HG02759 (cell line): ENCODE measurements around the gene SH2D2A.

Experiments
- ATAC-seq: cut with Tn5 transposase; IDR thresholded peaks from one replicate; pipeline ENCODE4 v1.9.1; 2021; ENCODE audit warnings: mild to moderate bottlenecking, moderate library complexity; ENCODE audit not compliant: unreplicated experiment

Gene SH2D2A

DNA sequence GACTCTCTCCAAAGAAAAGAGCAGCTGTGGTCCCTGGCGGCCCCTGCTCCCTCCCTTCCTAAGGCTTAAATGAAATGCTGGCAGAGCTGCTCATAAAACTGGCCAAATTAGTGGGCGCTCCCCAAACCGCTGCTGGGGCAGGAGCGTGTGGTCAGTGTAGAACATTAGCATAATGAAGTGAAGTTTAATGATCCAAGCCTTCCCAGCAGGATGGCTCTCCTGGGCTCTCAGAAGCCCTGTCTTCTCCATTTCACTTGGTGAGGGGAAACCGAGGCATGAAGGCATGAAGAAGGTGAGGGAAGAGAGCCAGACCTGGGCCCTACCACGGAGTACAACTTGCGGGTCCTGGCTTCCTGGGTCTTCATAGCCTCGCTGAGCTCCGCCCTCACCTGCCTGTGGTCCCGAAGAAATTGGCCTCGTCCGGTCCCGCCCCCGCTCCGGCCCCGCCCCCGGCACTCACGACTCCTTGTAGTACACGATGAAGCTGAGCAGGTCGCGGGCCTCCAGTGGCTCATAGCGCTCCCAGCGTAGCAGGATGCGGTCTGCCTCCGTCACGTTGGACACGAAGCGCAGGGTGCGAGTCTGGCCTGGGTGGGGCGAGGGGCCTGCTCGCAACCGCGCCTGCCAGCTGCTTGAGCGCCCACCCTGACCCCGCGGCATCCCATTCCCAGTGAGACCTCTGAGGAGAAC lies 32.0 kb upstream of the SH2D2A start:
- no peak for ATAC-seq

DNA sequence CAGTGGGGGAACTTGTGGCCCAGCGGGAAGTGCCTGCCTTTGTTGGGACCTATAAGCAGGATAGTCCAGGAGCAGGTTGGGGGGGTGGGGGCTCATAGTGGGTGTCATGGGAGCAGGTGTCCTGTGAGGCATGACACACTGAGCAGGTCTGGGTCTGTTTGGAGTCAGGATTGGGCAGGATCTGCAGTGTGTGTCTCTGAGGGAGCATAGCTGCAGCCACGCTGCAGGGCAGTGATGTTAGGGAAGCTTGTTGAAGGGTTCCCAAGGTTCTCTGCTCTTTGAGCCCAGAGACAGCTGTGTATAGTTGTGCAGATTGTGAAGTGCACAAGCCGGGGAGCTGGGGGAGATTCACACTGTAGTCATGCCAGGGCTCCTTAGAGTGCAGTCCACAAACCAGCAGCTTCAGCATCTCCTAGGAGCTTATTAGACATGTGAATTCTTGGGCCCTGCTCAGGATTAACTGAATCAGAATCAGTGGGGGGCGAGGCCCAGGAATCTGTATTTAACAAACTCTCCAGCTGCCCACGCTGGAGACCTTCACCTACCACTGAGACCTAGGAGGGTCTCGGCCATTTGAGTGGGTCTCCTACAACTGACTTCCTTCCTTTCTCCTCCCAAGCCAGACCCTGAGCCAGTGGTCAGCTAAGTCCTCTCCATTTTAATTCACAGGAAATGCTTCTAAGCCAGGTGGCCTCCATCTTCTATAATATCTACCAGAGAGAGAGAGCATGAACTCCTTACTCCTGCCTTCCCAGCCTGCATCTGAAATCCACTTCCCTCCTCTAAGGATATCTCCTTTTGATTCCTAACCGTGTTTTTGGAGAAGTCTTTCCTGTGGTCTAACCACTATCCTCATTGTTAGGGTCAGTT lies 31.2 kb upstream of the SH2D2A start:
- no peak for ATAC-seq

DNA sequence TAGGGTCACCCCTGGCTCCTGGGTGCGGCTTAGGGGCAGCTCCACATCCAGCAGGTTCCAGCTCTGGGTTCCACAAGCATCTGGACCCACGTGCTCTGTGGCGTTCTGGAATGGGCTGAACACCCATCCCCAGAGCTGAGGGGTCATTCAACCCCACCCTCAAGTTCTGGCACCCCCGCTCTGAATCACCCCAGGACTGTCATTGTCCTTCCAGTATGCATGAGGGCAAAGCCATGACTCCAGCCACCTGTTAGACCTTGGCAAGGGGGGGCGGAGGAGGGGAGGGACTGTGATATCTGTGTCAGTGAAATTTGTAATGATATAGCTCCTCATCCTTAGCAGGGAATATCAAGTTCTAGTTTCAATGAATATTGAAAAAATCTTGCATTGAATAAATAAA lies 30.0 kb upstream of the SH2D2A start:
- no peak for ATAC-seq

DNA sequence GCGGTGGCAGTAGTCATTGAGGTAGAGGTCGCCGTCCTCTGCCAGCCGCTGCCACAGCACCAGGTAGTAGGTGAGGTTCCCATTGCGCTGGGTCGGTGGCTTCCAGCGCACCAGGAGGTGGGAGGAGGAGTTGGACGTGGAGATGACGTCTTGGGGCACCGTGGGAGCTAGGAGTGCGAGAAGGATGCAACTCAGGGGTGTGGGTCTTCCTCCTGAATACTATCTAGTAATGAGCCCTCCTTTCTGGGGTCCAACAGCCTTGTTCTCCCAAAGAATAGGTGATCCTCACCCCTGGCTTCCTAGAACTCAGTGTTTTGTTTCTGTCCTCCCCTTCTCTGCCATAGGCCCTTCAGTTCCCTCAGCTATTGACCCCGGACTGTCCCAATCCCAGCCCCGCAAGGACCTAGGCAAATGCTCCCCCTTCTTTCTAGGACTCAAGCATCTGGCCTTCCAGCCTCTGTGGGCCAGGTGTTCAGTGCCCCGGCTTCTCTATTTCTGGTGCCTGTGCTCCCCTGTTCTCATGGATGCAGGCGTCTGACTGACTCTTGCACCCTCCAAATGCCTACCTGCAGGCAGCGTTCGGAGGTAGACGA lies 29.4 kb upstream of the SH2D2A start:
- no peak for ATAC-seq

DNA sequence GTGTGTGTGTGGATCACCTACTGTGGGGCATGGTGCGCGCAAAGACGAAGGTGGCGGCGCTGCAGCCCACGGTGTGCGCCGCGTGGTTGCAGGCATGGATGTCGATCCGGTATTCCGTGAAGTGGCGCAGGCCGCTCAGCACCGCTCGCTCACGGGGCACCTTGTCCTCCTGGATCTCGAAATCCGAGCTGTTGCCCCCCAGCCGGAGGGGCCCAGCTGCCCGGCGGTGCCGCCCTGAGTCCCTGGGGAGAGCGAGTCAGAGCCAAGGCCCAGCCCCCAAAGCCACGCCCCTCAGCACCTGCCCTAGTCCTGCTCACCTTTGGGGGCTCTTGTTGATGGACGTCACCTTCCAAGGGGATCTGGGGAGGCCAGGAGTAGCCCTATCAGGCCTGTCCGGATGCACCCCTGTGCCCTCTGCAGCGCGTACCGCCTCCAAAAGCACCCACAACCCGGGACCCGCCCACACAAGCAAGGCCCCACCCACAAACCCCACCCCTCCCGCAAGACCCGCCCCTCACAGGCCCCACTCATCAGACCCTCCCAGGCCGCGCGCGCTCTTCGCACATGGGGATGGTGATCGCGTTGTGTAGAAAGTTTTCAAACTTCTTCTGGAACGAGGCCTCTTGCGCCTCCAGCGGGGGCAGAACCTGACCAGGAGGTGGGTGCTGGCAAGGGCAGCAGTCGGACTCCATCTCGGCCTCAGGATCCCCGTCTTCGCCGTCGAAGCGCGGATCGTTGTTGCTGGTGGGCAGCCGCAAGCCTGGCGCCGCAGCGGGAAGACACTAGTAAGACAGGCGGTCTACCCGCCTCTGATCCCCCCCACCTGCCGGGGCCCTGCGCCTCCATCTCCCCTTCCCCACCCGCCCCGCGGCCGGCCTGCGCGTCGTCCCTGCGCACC lies 28.7 kb upstream of the SH2D2A start:
- ATAC-seq: no peak

DNA sequence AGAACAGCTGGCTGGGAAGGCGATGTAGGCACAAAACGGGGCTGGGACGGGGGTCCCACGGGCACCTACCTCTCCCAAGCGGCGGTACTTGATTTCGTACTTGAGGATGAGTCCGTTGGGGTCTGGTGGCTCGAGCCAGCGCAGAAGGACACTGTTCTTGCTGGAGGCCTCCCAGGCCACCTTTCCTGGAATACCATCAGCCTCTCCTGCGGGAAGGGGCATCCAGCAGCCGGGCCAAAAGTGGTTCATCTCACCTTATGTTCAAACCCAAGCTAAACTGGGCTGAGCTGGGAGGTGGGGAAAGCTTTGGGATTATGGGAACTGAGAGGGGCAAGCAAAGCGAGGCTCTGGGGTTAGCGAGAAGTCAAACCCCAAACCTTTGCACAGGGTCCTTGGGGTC lies 28.0 kb upstream of the SH2D2A start:
- ATAC-seq: no peak

DNA sequence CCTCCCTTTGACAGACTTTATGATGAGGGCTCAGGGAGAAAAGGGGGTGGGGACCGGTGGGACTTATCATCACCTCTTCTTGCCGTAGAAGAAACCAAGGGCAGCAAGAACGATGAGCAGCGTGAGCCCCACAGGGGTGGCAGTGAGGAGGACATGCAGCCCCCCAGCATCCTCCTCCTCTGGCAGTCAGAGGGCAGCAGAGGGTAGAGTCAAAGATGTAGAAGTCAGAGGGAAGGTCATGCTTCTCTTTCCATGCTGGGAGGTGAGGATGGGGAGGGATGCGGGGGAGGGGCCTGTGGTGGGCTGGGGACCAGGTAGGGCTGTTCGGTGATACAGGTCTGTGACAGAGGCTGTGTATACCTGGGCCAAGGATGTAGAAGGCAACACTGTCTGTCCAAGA lies 27.5 kb upstream of the SH2D2A start:
- ATAC-seq: no peak

DNA sequence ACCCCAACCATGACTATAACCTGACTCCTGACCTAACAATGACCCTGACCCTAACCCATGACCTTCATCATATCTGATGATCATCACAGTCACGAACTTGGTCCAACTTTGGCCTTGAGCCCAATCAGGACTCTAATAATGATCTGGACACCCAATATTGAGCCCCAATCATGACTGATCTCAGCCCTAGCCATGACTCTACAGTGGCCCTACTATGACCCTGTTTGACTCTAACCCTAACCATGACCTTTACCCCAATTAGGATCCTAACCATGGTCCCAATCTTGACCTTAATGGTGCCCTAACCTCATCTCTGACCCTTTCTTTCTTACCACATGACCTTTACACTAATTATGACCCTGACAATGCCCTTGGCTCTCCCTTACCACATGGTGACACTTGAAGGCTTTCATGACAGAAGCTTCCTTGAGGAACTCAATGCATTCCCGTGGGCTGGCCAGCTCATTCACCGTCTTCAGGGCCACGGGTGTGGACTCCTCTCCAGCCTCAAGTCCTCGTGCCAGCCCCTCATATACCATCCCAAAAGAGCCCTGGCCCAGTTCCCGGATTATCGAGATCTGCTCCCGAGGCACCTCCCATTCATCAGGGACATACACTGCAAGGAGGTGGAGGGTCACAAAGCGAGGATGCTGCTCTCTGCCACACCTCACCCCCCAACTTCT lies 26.1 kb upstream of the SH2D2A start:
- no peak for ATAC-seq

DNA sequence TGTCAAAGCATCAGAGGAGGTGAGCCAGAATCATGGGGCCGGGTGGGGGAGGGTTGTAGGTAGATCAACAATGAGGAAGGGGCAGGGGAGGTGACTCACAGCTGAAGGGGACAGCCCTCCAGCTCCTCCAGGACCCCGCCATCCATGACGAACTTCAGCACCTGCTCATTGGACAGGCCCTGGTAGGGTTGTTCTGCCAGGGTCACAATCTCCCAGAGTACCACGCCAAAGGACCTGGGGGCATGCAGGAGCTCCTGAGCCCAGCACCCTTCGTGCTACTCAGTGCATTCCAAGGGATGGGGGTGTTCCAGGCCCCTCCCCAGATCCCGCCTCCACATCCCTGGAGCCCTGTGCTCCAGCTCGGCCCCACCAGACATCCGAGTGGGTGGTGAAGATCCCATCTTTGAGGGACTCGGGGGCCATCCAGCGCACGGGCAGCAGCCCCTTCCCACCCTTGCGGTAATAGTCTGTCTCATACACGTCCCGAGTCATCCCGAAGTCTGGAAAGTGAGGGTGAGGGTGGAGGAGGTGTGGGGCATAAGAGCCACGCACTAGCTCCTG lies 24.7 kb upstream of the SH2D2A start:
- ATAC-seq: no peak

DNA sequence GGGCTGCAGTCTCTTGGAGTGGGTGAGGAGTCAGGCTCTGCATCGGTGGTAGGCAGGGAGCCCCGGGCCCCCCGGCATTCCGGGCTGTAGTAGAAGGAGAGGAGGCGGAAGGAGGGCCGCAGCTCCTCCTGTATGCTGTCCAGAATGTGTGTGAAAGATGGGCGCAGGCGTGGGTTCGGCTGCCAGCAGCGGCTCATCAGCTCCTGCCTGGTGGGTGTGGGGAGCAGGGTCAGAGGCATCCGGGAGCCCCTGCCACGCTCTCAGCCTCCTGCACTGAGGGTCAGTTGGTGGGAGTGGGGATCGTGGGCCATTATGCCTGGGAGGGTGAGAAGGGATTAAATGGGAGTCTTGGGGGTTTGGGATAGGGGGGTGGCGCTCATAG lies 24.2 kb upstream of the SH2D2A start:
- ATAC-seq: no peak

DNA sequence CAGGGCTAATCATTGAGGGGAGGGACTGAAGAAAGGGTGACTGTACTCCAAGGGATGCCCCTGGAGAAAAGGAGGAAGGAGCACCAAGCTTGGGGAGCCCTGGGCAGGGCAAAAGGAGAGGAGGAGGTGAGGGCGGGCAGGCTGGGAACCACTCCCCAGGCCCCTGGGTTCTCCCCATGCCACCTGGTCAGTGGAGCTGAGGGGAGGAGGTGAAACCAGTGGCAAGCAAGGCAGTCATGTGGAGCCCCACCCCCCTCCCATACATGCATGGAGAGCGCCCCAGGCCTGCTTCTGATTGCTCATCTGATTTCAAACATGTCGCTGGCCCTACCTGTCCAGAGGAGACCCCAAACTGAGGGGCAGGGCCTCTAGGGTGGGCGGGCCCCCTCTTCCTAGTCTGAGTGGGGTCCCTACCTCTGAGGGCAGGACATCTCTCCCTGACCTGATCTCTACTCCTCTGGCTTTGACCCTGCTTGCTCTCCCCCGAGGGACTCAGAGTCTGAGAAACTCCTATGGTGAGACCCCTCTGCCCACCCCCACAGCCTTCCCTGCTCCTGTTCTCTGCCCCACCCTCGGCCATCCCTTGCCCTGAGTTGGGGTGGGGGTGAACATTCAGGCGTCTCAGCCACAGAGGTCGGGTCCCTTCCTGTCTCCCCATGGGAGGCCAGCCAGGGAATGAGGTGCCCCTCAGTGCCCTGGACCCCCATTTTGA lies 23.7 kb upstream of the SH2D2A start:
- no peak for ATAC-seq

DNA sequence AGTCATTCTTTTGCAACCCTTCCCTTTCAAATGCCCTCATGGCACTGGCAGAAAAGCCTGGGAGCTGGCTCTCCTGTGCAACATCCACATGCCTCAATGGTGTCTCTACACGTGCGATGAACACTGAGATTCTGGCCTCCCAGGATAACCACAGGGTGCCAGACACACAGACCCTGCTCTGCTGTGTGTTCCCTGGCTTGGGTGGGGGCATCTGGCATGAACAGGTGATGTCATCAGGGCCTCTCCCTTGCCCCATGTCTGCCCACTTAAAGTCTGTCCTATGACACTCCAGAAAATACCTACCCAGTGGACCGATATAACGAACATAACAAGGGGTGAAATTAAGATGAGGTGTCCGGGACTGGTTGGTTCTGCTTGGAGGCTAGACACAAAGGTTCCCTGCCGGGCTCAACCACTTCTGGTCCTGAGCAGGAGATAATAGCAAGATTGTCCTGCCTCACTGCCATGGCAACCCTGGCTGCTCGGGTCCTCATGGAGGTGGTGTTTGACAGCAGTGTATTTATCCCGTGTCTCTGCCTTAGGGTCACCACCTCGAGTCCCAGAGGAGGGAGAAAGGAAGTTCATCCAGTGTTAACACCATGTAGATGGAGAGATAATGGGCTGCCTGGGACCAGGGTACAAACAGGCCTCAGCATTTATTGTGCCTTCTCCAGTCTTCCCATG lies 22.9 kb upstream of the SH2D2A start:
- ATAC-seq: no peak

DNA sequence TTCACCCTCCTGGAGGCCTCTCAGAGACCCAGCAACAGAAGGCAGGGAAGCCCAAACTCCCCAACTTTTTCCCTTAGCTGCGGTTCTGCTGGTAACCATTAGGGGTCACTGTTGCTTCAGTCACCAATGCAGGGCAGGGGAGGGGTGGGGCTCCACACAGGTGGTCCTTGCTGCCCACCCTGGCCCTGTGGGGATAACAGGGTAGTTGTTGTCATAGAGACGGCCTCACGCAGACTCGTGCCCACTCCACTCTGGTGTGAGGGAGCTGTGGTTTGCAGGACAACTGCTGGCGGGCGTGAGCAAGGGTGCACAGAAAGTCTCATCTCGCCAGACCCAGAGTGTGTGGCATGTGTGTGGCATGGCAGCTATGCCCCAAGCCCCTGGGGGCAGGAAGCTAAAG lies 22.3 kb upstream of the SH2D2A start:
- ATAC-seq: no peak

DNA sequence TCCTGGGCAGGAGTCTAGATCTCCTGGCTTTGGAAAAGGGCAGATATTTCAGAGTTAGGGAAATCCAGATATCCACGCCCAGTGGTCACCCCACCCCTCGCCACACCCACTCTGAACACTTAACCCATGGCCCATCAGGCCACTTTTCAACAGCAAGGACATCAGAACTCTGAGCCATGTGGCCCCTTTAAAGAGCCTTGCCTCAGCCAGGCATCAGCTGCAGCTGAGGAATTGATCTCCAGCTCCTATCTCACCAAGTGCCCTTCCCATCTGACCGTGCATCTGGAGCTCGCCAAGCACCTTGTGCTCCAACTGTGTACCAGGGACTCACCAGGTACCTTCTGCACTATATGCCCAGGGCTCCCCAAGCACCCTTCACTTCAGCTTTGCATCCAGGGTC lies 20.2 kb upstream of the SH2D2A start:
- ATAC-seq: no peak

DNA sequence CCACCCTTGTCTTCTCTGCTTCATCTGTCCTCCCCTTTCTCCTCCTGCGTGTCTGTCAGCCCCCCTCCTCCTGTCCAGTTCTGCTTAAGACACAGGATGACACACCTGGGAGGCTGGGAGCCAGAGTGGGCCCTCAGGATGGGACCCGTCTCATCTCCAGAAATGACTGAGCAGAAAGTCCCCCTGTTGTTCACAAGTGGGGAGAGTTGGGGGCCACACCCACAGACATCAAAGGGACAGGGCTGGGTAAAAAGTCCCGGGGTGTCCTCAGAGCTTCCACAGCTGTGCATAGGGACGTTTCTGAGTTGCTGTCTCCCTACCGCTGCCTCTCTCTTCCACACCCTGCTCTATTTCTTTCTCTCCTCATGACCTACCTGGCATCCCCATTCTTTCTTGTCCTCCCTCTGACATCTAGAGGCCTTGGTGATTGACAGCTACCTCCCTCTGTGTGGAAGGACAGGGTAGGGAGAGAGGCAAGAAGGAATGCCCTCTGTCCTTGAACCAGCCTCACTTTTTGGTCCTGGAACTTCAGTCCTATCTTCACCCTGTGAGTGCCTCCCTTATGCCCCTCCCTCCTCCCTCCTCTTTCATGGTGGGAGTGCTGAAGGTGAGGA lies 19.5 kb upstream of the SH2D2A start:
- peak; percentile 77 for ATAC-seq

DNA sequence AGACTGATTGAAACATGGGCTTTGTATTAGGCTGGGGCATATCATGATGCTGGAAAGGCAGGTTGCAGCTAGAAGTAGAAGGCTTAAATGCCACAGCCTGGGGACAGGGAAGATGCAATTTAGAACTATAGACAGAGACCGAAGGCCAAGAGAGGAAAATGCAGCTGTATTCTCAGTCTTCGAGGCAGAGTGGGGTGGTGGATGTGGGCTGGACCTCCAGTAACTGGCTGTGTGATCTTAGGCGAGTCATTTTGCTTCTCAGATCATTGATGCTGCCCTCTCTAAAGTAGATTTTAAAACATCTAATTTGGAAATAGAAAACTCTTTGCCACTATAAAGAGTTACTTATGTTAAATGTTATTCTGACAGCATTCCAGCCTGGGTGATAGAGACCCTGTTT lies 17.7 kb upstream of the SH2D2A start:
- no peak for ATAC-seq

DNA sequence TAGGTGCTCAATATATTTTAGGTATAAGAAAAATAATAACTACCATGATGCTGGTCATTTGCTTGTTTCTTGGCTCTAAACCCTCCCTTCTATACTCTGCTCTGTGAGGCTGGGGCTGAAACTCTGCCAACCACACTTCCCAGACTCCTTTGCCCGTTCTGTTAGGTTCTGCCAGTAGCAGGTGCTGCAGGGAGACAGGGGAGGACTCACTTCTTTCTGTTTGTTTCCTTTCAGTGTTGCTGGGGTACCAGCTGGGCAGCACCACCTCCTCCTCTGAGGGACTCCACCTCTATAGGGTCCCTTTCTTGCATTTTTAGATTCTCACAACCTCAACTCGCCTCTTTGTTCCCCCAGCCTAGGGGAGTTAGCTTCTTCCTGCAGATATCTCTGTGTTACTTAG lies 17.0 kb upstream of the SH2D2A start:
- ATAC-seq: no peak

DNA sequence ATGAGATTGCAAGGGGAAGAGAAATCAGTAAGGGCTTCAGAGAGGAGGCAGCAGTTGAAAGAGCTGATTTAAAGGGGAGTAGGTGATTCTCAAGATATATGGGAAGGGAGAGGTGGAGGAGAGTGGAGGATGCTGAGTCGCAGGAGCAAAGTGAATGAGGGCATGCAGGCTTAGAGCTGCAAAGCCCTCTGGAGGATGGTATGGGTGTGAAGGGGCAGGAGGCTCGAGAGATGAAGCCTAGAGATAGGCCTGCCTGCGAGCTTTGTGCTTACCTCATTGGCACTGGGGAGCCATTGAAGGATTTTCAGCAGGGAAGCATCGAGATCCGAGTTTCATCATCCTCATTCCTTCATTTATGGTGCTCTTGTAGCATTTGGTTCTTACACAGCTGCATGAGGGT lies 15.8 kb upstream of the SH2D2A start:
- no peak for ATAC-seq
